BLaER1 treated with 17β-estradiol and CSF1 and Interleukin-3, amounts not matched to agents 10 nM and 100 nM (cell line): ENCODE measurements around the gene PRKCG.
"Not testable (repeated sequence)": the region's sequence is repeated elsewhere in the genome, so short reads cannot be mapped to it uniquely, and the experiment has no call there.

Experiments
- H3K27ac ChIP-seq, 11 experiments: shearing (Covaris generic); formaldehyde crosslinking; 2 replicates each; pipeline ENCODE4 v1.8.1; 2022
- H3K27me3 ChIP-seq, 11 experiments: shearing (Covaris generic); formaldehyde crosslinking; 2 replicates each; pipeline ENCODE4 v1.8.1; 2022
- H3K36me3 ChIP-seq, 11 experiments: shearing (Covaris generic); formaldehyde crosslinking; 2 replicates each; pipeline ENCODE4 v1.8.1; 2022
- H3K4me1 ChIP-seq, 10 experiments: shearing (Covaris generic); formaldehyde crosslinking; 2 replicates each; pipeline ENCODE4 v1.8.1; 2022
- H3K4me2 ChIP-seq, 11 experiments: shearing (Covaris generic); formaldehyde crosslinking; 2 replicates each; pipeline ENCODE4 v1.8.1; 2022
- H3K4me3 ChIP-seq, 10 experiments: shearing (Covaris generic); formaldehyde crosslinking; 2 replicates each; pipeline ENCODE4 v1.8.1; 2022
- H3K9ac ChIP-seq, 11 experiments: shearing (Covaris generic); formaldehyde crosslinking; 2 replicates each; pipeline ENCODE4 v1.8.1; 2022
- H3K9me3 ChIP-seq, 11 experiments: shearing (Covaris generic); formaldehyde crosslinking; replicated peaks in 1 of 11; 2 replicates each; pipeline ENCODE4 v1.8.1; 2022
- H4K20me1 ChIP-seq, 11 experiments: shearing (Covaris generic); formaldehyde crosslinking; 2 replicates each; pipeline ENCODE4 v1.8.1; 2022
- Cebpa-rat ChIP-seq, 11 experiments: shearing (Covaris generic); IDR thresholded peaks; 2 replicates each; pipeline ENCODE4 v1.8.1; 2022

PRKCG gene

GRCh38 chr19:53881482-53882390, at the start of gene PRKCG:
PRKCG (plus strand) TSS chr19:53882197; CDS start chr19:53882495, 298 bp downstream.
- TF ChIP-seq Cebpa-rat (IDR thresholded peaks at IDR 0.05), result no peak
- H3K4me1 ChIP-seq, result peaks cover 43 to 86% (median 76%) of the 10 kb centered on the region in 10 experiments
- no peaks in the 10 kb centered on the region for H3K9me3 ChIP-seq
- H4K20me1 ChIP-seq, result peaks cover 4 to 8% (median 6%) of the 10 kb centered on the region in 11 experiments; a peak in 14 of 22 replicates
- peak within 1 kb of the TSS; percentile 51 to 74 (median 62) for H3K4me3 ChIP-seq
- peak within 1 kb of the TSS; percentile 92 to 99 (median 98) for H3K4me2 ChIP-seq
- H3K27ac ChIP-seq, result peak within 1 kb of the TSS in 10 of 11 experiments; percentile 9 to 67 (median 56); a peak in 18 of 22 replicates
- H3K9ac ChIP-seq, result peak within 1 kb of the TSS; percentile 34 to 74 (median 69); a peak in 21 of 22 replicates
- H3K27me3 ChIP-seq, result peaks cover 0 to 29% (median 11%) of the 10 kb centered on the region in 11 experiments; a peak in 14 of 22 replicates
- H3K36me3 ChIP-seq, result peaks cover 0 to 5% (median 3%) of the 10 kb centered on the region in 11 experiments; a peak in 15 of 22 replicates

GRCh38 chr19:53832861-53833260, 49.1 kb upstream of the PRKCG start:
- H3K27ac ChIP-seq, result peak overlapping the region in 7 of 11 experiments; percentile 22 to 73 (median 60); a peak in 12 of 22 replicates
- peaks cover 23 to 54% (median 45%) of the 10 kb centered on the region in 10 experiments for H3K4me1 ChIP-seq
- H3K4me2 ChIP-seq, result peak overlapping the region in 7 of 11 experiments; percentile 50 to 72 (median 65); a peak in 14 of 22 replicates
- not testable (repeated sequence) for H4K20me1 ChIP-seq, H3K9me3 ChIP-seq, H3K36me3 ChIP-seq
- H3K4me3 ChIP-seq, result peak overlapping the region in 2 of 10 experiments; percentile 56; a peak in 4 of 20 replicates
- peak overlapping the region in 3 of 11 experiments; percentile 46 to 71 (median 59); a peak in 5 of 22 replicates for H3K9ac ChIP-seq
- peaks cover 0 to 30% (median 15%) of the 10 kb centered on the region in 11 experiments; a peak in 15 of 22 replicates for H3K27me3 ChIP-seq

- H3K36me3 ChIP-seq, H3K4me3 ChIP-seq, H3K9me3 ChIP-seq, H4K20me1 ChIP-seq, H3K9ac ChIP-seq, H3K27me3 ChIP-seq: not testable (repeated sequence)
- Histone ChIP-seq H3K4me2 (peak overlapping the region in 5 of 11 experiments; percentile 13 to 66 (median 31); a peak in 4 of 22 replicates), H3K27ac (peak overlapping the region in 4 of 11 experiments; percentile 24 to 88 (median 82); a peak in 7 of 22 replicates), H3K4me1 (peaks cover 13 to 56% (median 43%) of the 10 kb centered on the region in 10 experiments)
These were observed 43.6 kb upstream of the PRKCG start for GRCh38 chr19:53838446-53838845.

- Histone ChIP-seq H3K4me1 (peaks cover 13 to 74% (median 61%) of the 10 kb centered on the region in 10 experiments), H3K27ac (peak overlapping the region in 10 of 11 experiments; percentile 67 to 88 (median 78); a peak in 19 of 22 replicates), H3K4me2 (peak overlapping the region in 10 of 11 experiments; percentile 42 to 84 (median 66); a peak in 18 of 22 replicates), H3K9ac (peak overlapping the region in 7 of 11 experiments; percentile 58 to 74 (median 66); a peak in 12 of 22 replicates)
- H3K9me3 ChIP-seq, H3K36me3 ChIP-seq, H4K20me1 ChIP-seq, H3K4me3 ChIP-seq, H3K27me3 ChIP-seq: not testable (repeated sequence)
These were observed 41.8 kb upstream of the PRKCG start for GRCh38 chr19:53840241-53840640.

- not testable (repeated sequence) for H4K20me1 ChIP-seq
- peak overlapping the region in 10 of 11 experiments; percentile 42 to 84 (median 66); a peak in 19 of 22 replicates for H3K4me2 ChIP-seq
These were observed 41.1 kb upstream of the PRKCG start for GRCh38 chr19:53840914-53841313.

GRCh38 chr19:53844849-53845246, 37.1 kb upstream of the PRKCG start:
- Histone ChIP-seq H3K4me2 (peak overlapping the region in 7 of 11 experiments; percentile 45 to 84 (median 66); a peak in 14 of 22 replicates), H3K9me3 (peaks cover 0 to 6% (median 0%) of the 10 kb centered on the region in 11 experiments; a peak in 3 of 22 replicates), H3K27me3 (no peaks in the 10 kb centered on the region), H3K36me3 (no peaks in the 10 kb centered on the region), H3K4me3 (no peak overlapping the region), H3K27ac (peak overlapping the region in 5 of 11 experiments; percentile 6 to 88 (median 77); a peak in 8 of 22 replicates), H3K4me1 (peaks cover 22 to 99% (median 92%) of the 10 kb centered on the region in 10 experiments), H4K20me1 (no peaks in the 10 kb centered on the region), H3K9ac (no peak overlapping the region; a peak in 1 of 22 replicates)
- peak in 8 of 11 experiments; percentile 27 to 75 (median 50); a peak in 7 of 22 replicates for TF ChIP-seq Cebpa-rat (IDR thresholded peaks at IDR 0.05)

More at GRCh38 chr19:53840914-53841313, 41.1 kb upstream of the PRKCG start:
- not testable (repeated sequence) for H3K27me3 ChIP-seq, H3K9me3 ChIP-seq, H3K36me3 ChIP-seq, H3K4me3 ChIP-seq
- H3K4me1 ChIP-seq, result peaks cover 13 to 81% (median 67%) of the 10 kb centered on the region in 10 experiments
- H3K27ac ChIP-seq, result peak overlapping the region in 10 of 11 experiments; percentile 67 to 88 (median 78); a peak in 20 of 22 replicates
- peak in 9 of 11 experiments; percentile 21 to 81 (median 60); a peak in 11 of 22 replicates for TF ChIP-seq Cebpa-rat (IDR thresholded peaks at IDR 0.05)
- peak overlapping the region in 10 of 11 experiments; percentile 44 to 74 (median 64); a peak in 18 of 22 replicates for H3K9ac ChIP-seq

GRCh38 chr19:53847555-53847954, 34.4 kb upstream of the PRKCG start:
- no peaks in the 10 kb centered on the region for H3K27me3 ChIP-seq
- H3K9me3 ChIP-seq, result peaks cover 0 to 6% (median 0%) of the 10 kb centered on the region in 11 experiments; a peak in 3 of 22 replicates
- peaks cover 28 to 100% (median 93%) of the 10 kb centered on the region in 10 experiments for H3K4me1 ChIP-seq
- H3K36me3 ChIP-seq, result no peaks in the 10 kb centered on the region
- H3K27ac ChIP-seq, result peak overlapping the region in 9 of 11 experiments; percentile 11 to 88 (median 84); a peak in 16 of 22 replicates
- H4K20me1 ChIP-seq, result no peaks in the 10 kb centered on the region
- H3K4me3 ChIP-seq, result no peak overlapping the region
- peak overlapping the region in 7 of 11 experiments; percentile 10 to 75 (median 28); a peak in 5 of 22 replicates for H3K9ac ChIP-seq
- H3K4me2 ChIP-seq, result peak overlapping the region in 8 of 11 experiments; percentile 19 to 90 (median 74); a peak in 14 of 22 replicates
- TF ChIP-seq Cebpa-rat (IDR thresholded peaks at IDR 0.05), result no peak

- peak overlapping the region; percentile 26 to 88 (median 84); a peak in 21 of 22 replicates for H3K27ac ChIP-seq
- H4K20me1 ChIP-seq, result no peaks in the 10 kb centered on the region
- peak in 9 of 11 experiments; percentile 31 to 65 (median 50); a peak in 8 of 22 replicates for TF ChIP-seq Cebpa-rat (IDR thresholded peaks at IDR 0.05)
- H3K4me3 ChIP-seq, result peak overlapping the region in 2 of 10 experiments; percentile 15 to 43; a peak in 4 of 20 replicates
- peaks cover 43 to 100% (median 94%) of the 10 kb centered on the region in 10 experiments for H3K4me1 ChIP-seq
- H3K27me3 ChIP-seq, result no peaks in the 10 kb centered on the region
- H3K36me3 ChIP-seq, result no peaks in the 10 kb centered on the region
- peaks cover 0 to 6% (median 0%) of the 10 kb centered on the region in 11 experiments; a peak in 3 of 22 replicates for H3K9me3 ChIP-seq
- H3K4me2 ChIP-seq, result peak overlapping the region; percentile 54 to 90 (median 70)
- peak overlapping the region in 10 of 11 experiments; percentile 12 to 75 (median 62); a peak in 15 of 22 replicates for H3K9ac ChIP-seq
These were observed 32.7 kb upstream of the PRKCG start for GRCh38 chr19:53849237-53849676.
